ENCODE data around the gene FBXO40. TPM values are rescaled to one million over a fixed set of nuclear protein-coding genes. Genes with fewer than 3 reads are reported as not detected.
A peak's percentile ranks its signal among the peaks of the same experiment; 100 is the strongest.

Gene FBXO40
- total and polyA plus RNA-seq, 2 of the 13 experiments (the other 11 are each of a cell fraction or from before 2014, with no cell fraction given): not detected

DNA sequence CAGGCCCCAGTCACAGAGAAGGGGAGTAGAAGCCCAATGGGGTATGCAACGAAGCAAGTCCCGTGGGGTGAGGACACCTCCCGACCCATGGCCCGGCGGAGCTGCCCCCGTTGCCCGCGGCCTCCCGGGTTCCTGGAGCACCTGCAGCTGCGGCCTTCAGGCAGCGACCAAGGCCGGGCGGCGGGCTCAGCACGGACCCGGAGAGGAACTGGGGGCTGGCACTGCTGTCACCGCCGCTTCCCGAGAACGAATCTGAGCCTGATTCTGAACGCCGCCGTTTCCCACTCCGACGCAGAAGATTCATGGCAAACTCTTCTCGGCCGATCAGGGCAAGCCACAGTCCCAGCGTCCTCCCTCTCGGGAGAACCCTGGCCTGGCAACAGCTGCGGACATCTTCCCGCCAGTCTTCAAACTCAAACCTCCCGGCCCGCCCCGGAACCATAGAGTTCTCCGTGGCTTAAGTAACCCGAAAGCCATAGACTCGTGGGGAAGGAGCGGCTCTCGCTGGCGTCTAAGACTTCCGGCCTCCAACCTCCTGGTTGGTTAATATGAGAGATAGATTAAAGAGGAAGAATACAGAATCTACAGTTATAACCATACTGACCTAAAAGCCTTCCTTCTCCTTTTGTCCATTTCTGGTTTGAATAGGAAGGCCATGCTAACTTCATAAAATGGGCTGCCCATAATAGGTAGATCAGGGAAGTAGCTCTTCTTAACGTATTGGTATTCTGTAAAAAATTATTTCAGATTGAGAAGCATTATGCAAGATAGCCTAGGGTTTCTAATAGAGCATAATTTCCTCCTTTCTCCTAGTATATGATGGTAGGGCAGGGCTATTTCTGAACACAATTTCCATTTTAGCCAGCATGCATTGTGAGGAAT, 47.4 kb upstream of the FBXO40 start, which contains the start of gene POLQ (continued):
- TF ChIP-seq, protein P1, sequence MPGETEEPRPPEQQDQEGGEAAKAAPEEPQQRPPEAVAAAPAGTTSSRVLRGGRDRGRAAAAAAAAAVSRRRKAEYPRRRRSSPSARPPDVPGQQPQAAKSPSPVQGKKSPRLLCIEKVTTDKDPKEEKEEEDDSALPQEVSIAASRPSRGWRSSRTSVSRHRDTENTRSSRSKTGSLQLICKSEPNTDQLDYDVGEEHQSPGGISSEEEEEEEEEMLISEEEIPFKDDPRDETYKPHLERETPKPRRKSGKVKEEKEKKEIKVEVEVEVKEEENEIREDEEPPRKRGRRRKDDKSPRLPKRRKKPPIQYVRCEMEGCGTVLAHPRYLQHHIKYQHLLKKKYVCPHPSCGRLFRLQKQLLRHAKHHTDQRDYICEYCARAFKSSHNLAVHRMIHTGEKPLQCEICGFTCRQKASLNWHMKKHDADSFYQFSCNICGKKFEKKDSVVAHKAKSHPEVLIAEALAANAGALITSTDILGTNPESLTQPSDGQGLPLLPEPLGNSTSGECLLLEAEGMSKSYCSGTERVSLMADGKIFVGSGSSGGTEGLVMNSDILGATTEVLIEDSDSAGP (CRISPR knock-in tag; IDR thresholded peaks at IDR 0.05; ENCODE audit: borderline replicate concordance): peak; percentile 74; the same call in 1 of the 2 replicates
- TF ChIP-seq, protein P2, sequence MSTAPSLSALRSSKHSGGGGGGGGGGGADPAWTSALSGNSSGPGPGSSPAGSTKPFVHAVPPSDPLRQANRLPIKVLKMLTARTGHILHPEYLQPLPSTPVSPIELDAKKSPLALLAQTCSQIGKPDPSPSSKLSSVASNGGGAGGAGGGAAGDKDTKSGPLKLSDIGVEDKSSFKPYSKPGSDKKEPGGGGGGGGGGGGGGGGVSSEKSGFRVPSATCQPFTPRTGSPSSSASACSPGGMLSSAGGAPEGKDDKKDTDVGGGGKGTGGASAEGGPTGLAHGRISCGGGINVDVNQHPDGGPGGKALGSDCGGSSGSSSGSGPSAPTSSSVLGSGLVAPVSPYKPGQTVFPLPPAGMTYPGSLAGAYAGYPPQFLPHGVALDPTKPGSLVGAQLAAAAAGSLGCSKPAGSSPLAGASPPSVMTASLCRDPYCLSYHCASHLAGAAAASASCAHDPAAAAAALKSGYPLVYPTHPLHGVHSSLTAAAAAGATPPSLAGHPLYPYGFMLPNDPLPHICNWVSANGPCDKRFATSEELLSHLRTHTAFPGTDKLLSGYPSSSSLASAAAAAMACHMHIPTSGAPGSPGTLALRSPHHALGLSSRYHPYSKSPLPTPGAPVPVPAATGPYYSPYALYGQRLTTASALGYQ (CRISPR knock-in tag; IDR thresholded peaks at IDR 0.05): peak; percentile 79
- 0 out of 2 replicates have a peak, but pooled peaks have one; percentile 27 for TF ChIP-seq SMYD3 (CRISPR knock-in tag; IDR thresholded peaks at IDR 0.05)
- no peak for TF ChIP-seq HMGA1 (CRISPR knock-in tag; conservative IDR thresholded peaks at IDR 0.05)
- 0 out of 2 replicates have a peak, but pooled peaks have one; percentile 45 for TF ChIP-seq CREM (IDR thresholded peaks at IDR 0.05)
- no peak for TF ChIP-seq CREM (CRISPR knock-in tag; IDR thresholded peaks at IDR 0.05)
- TF ChIP-seq ZBTB38 (CRISPR knock-in tag; IDR thresholded peaks at IDR 0.05): no peak
- TF ChIP-seq, protein P3, sequence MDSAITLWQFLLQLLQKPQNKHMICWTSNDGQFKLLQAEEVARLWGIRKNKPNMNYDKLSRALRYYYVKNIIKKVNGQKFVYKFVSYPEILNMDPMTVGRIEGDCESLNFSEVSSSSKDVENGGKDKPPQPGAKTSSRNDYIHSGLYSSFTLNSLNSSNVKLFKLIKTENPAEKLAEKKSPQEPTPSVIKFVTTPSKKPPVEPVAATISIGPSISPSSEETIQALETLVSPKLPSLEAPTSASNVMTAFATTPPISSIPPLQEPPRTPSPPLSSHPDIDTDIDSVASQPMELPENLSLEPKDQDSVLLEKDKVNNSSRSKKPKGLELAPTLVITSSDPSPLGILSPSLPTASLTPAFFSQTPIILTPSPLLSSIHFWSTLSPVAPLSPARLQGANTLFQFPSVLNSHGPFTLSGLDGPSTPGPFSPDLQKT (CRISPR knock-in tag; IDR thresholded peaks at IDR 0.05; ENCODE audit: borderline replicate concordance): 0 out of 2 replicates have a peak, but pooled peaks have one; percentile 24
- no peak for TF ChIP-seq ZNF776 (CRISPR knock-in tag; IDR thresholded peaks at IDR 0.05)
- no peak for TF ChIP-seq FOXM1 (CRISPR knock-in tag; IDR thresholded peaks at IDR 0.05)
- TF ChIP-seq ARID2 (CRISPR knock-in tag; IDR thresholded peaks at IDR 0.05; ENCODE audit: borderline replicate concordance): no peak
- TF ChIP-seq, protein P4, sequence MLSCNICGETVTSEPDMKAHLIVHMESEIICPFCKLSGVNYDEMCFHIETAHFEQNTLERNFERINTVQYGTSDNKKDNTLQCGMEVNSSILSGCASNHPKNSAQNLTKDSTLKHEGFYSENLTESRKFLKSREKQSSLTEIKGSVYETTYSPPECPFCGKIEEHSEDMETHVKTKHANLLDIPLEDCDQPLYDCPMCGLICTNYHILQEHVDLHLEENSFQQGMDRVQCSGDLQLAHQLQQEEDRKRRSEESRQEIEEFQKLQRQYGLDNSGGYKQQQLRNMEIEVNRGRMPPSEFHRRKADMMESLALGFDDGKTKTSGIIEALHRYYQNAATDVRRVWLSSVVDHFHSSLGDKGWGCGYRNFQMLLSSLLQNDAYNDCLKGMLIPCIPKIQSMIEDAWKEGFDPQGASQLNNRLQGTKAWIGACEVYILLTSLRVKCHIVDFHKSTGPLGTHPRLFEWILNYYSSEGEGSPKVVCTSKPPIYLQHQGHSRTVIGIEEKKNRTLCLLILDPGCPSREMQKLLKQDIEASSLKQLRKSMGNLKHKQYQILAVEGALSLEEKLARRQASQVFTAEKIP (CRISPR knock-in tag; IDR thresholded peaks at IDR 0.05; ENCODE audit: borderline replicate concordance): no peak
- TF ChIP-seq ZNF558 (CRISPR knock-in tag; IDR thresholded peaks at IDR 0.05; ENCODE audit: borderline replicate concordance): peak; percentile 43; the same call in 1 of the 2 replicates
- TF ChIP-seq, protein P5, sequence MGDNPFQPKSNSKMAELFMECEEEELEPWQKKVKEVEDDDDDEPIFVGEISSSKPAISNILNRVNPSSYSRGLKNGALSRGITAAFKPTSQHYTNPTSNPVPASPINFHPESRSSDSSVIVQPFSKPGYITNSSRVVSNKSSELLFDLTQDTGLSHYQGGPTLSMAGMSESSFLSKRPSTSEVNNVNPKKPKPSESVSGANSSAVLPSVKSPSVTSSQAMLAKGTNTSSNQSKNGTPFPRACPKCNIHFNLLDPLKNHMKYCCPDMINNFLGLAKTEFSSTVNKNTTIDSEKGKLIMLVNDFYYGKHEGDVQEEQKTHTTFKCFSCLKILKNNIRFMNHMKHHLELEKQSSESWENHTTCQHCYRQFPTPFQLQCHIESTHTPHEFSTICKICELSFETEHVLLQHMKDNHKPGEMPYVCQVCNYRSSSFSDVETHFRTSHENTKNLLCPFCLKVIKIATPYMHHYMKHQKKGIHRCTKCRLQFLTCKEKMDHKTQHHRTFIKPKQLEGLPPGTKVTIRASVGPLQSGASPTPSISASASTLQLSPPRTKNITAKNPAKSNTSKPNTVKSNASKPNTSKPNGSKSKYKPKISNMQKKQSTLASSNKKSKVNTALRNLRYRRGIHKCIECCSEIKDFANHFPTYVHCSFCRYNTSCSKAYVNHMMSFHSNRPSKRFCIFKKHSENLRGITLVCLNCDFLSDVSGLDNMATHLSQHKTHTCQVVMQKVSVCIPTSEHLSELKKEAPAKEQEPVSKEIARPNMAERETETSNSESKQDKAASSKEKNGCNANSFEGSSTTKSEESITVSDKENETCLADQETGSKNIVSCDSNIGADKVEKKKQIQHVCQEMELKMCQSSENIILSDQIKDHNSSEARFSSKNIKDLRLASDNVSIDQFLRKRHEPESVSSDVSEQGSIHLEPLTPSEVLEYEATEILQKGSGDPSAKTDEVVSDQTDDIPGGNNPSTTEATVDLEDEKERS (CRISPR knock-in tag; IDR thresholded peaks at IDR 0.05): no peak
- TF ChIP-seq MTF1 (CRISPR knock-in tag; IDR thresholded peaks at IDR 0.05): no peak
- TF ChIP-seq KDM5A (IDR thresholded peaks at IDR 0.05; ENCODE audit: borderline replicate concordance, low read length): peak; percentile 96; the same call in 1 of the 2 replicates
- peak; percentile 48 for TF ChIP-seq PHF5A (CRISPR knock-in tag; IDR thresholded peaks at IDR 0.05; ENCODE audit: low read depth, unreplicated experiment)
- no peak for TF ChIP-seq JUND (CRISPR knock-in tag; IDR thresholded peaks at IDR 0.05)
- TF ChIP-seq ZNF296 (CRISPR knock-in tag; conservative IDR thresholded peaks at IDR 0.05): no peak

Measured in HepG2 (cell line).